GM18909 (cell line): ENCODE data around the gene SDC1.

Source experiments
- ATAC-seq: cut with Tn5 transposase; IDR thresholded peaks from one replicate; pipeline ENCODE4 v1.9.1; 2021; ENCODE audit warnings: mild to moderate bottlenecking; ENCODE audit not compliant: unreplicated experiment, poor library complexity

SDC1 gene

GRCh38 chr2:20186855-20187187, 38.1 kb downstream of the SDC1 start:
- ATAC-seq, result no peak

- no peak for ATAC-seq
Observed at GRCh38 chr2:20186078-20186854, 38.7 kb downstream of the SDC1 start.

GRCh38 chr2:20185176-20186022, 39.5 kb downstream of the SDC1 start:
- no peak for ATAC-seq

GRCh38 chr2:20184067-20184938, 40.6 kb downstream of the SDC1 start:
- ATAC-seq, result no peak

GRCh38 chr2:20183373-20183772, 41.6 kb downstream of the SDC1 start:
- ATAC-seq, result no peak

GRCh38 chr2:20182241-20182931, 42.5 kb downstream of the SDC1 start:
- no peak for ATAC-seq

GRCh38 chr2:20181761-20182160, 43.2 kb downstream of the SDC1 start:
- ATAC-seq, result no peak

- no peak for ATAC-seq
Observed at GRCh38 chr2:20180676-20181648, 44.0 kb downstream of the SDC1 start.

- no peak for ATAC-seq
Observed at GRCh38 chr2:20179755-20180594, 45.0 kb downstream of the SDC1 start.

GRCh38 chr2:20179466-20179754, 45.5 kb downstream of the SDC1 start:
- no peak for ATAC-seq

- ATAC-seq, result no peak
Observed at GRCh38 chr2:20178666-20179465, 46.1 kb downstream of the SDC1 start.

GRCh38 chr2:20178249-20178607, 46.7 kb downstream of the SDC1 start:
- no peak for ATAC-seq

- no peak for ATAC-seq
Observed at GRCh38 chr2:20177556-20178248, 47.2 kb downstream of the SDC1 start.

GRCh38 chr2:20176760-20177159, 48.2 kb downstream of the SDC1 start:
- no peak for ATAC-seq

GRCh38 chr2:20175931-20176330, 49.0 kb downstream of the SDC1 start:
- no peak for ATAC-seq

- ATAC-seq, result no peak
Observed at GRCh38 chr2:20175267-20175666, 49.7 kb downstream of the SDC1 start.

- no peak for ATAC-seq
Observed at GRCh38 chr2:20174410-20174809, 50.5 kb downstream of the SDC1 start.
